ENCODE data around the gene OPRL1. TPM values are rescaled to one million over a fixed set of nuclear protein-coding genes. Genes with fewer than 3 reads are reported as not detected.

OPRL1 gene
- total RNA-seq, 1 donor from 2014 or later = 0.70 TPM

Other genes with a start within 250 kb of the OPRL1 start
- 0.16 and 0.32 TPM in 2 replicates for gene ZBTB46, start 248.8 kb upstream of the OPRL1 start, total RNA-seq
- not detected in 2 replicates for gene ABHD16B, start 218.6 kb upstream of the OPRL1 start, total RNA-seq
- gene TPD52L2, start 214.8 kb upstream of the OPRL1 start, total RNA-seq = 46.4 and 48.3 TPM in 2 replicates
- 50.4 and 53.8 TPM in 2 replicates for gene DNAJC5, start 185.0 kb upstream of the OPRL1 start, total RNA-seq
- gene UCKL1, start 123.7 kb upstream of the OPRL1 start, total RNA-seq = 46.3 and 47.7 TPM in 2 replicates
- 25.8 and 26.9 TPM in 2 replicates for gene ZNF512B, start 110.2 kb upstream of the OPRL1 start, total RNA-seq
- 21.8 TPM in 2 replicates for gene SAMD10, start 100.4 kb upstream of the OPRL1 start, total RNA-seq
- 69.3 and 69.4 TPM in 2 replicates for gene PRPF6, start 99.0 kb upstream of the OPRL1 start, total RNA-seq
- 4.9 and 5.3 TPM in 2 replicates for gene C20orf204, start 43.9 kb upstream of the OPRL1 start, total RNA-seq
- gene SOX18, start 30.4 kb upstream of the OPRL1 start, total RNA-seq = 0.68 and 0.75 TPM in 2 replicates
- gene TCEA2, start 16.9 kb upstream of the OPRL1 start, total RNA-seq = 60.8 and 61.5 TPM in 2 replicates
- 96.3 and 97.6 TPM in 2 replicates for gene RGS19, start 564 bp upstream of the OPRL1 start, total RNA-seq
- gene LKAAEAR1, start 4.3 kb downstream of the OPRL1 start, total RNA-seq = 0.34 TPM in 1 of 2 replicates, not detected in the other
- gene NPBWR2, start 27.5 kb downstream of the OPRL1 start, total RNA-seq = not detected in 2 replicates
- not detected in 2 replicates for gene MYT1, start 84.4 kb downstream of the OPRL1 start, total RNA-seq
- gene PCMTD2, start 175.7 kb downstream of the OPRL1 start, total RNA-seq = 42.2 and 47.9 TPM in 2 replicates